Stimulated activated naive CD4-positive, alpha-beta T cell (primary cell): Measurements from ENCODE around the gene SLC22A31.
A peak's percentile ranks its signal among the peaks of the same experiment; 100 is the strongest.

Experiments used
- DNase-seq, 6 experiments: peaks; one replicate each; lab custom pipeline; 2025; lab: John Stamatoyannopoulos, UW

Gene SLC22A31

DNA sequence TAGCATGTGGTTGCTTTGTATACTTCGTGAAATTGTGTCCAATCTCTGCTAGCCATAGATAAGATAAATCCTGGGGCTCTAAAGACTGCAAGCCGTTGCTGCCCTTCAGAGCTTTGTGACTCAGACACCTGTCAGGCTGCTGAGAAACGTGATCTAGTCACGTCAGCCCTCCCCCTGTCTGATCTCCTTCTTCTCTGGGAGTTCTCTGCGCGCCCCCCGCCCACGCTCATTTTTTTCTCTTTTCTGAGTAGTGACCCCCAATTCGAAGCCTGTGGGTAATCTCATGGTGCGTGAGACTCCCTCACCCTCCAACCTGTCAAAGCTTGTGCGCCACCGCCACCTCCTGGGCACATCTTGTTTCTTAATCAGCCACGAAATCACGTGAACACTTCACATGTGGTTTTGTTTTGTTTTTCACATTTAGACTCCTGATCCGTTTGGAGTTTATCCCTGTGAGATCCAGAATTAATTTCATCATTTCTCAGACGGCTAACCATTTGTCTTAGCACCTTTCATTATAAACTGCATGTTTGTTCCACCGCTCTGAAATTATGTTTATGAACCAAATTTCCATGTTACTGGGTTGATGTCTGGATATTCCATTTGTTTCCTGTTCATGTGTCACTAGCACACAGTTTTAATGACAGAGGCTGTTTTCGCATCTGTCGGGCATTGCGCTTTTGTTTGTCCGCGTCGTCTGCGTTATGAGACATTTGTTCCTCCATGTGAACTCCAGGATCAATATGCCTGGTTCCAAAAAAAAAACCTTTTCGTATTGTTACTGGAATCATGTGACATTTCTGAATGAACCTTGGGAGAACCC lies 16.2 kb upstream of the SLC22A31 start:
- peak; percentile 69 to 84 (median 77) for DNase-seq

DNA sequence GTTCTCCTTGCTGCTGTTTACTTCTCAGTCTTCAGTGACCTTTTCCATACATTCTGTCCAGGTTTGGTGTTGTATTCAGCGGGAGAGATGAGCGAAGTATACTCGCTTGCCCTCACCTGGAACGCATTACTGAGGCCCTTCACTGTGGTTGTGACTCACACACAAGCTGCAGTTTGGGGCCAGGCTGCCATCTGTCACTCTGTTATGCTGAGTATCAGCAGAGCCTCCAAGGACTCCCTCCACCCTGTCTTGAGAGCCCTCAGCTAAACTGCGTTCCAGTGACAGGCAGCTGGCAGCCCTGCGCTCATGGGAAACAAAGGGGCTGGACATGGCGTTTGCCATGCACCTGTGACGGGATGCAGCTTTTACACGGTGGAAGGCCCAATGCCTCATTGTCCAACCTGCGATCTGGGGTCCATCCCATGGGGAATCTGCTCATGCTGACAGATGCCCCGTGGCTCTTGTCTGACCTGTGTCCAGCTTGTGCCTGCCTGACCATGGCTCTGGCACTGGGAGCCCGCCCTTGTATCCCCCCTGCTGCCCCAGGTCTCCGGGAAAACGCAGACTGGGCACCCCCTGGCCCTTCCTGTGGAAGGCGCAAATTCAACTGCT lies 10.7 kb upstream of the SLC22A31 start:
- DNase-seq: no peak

DNA sequence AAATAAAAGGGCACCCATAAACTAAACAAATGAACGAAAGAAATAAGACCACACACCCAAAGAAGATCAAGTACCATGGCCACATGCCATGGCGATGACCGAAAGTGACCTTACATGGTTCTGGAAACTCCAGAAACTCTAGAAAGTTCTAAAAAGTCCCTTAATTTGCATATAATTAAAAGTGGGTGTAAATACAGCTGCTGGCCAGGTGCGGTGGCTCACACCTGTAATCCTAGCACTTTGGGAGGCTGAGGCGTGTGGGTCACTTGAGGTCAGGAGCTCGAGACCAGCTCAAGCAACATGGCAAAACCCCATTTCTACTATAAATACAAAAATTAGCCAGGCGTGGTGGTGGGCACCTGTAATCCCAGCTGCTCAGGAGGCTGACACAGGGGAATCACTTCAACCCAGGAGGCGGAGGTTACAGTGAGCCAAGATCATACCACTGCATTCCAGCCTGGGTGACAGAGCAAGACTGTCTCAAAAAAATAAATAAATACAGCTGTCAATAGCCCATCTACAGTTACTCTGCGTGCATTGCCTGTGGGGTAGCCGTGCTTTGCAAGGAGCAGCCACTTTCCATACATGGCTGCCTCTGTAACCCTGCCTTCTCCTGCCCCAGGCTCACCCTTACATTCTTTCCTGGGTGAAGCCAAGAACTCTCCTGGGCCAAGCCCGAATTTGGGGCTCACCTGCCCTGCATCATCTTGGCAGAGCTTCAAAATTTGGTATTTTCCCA lies 10.0 kb upstream of the SLC22A31 start:
- no peak for DNase-seq

DNA sequence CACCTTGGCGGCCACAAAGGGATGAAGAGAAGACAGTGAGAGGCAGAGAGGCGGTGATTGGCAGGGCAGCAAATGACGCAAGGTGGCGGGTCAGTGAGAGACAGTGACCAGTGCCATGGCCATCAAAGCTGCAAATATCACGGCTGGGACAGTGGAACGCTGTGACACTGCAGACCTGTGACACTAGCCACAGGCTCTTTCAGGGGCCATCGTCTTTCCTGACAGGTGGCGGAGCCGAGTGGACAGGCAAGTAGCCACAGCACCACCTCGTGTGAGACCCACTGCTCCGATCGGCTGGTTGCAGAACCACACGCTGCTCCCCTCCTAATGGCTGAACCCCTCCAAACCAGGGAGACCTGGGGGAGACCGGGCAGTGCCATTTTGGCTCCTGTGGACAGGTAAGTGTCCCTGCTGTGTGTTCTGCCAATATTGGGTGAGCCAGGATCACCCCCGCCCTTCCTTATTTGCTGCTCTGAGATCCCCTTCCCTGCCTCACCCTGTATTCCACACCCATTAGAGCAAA lies 9.2 kb upstream of the SLC22A31 start:
- DNase-seq: no peak

DNA sequence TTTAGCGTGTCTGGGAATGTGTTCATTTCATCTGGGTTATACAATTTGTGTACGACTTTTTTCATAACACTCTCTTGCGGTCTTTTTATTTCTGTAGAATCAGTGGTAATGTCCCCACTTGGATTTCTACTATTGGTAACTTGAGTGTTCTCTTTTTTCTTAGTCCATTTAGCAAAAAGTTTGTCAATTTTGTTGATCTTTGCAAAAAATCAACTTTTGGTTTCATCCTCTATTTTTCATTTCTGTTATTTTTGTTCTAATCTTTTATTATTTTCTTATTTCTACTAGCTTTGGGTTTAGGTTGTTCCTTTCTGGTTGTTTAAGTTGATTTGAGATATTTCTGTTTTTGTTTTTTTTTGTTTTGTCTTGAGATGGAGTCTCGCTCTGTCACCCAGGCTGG lies 7.7 kb upstream of the SLC22A31 start:
- no peak for DNase-seq

DNA sequence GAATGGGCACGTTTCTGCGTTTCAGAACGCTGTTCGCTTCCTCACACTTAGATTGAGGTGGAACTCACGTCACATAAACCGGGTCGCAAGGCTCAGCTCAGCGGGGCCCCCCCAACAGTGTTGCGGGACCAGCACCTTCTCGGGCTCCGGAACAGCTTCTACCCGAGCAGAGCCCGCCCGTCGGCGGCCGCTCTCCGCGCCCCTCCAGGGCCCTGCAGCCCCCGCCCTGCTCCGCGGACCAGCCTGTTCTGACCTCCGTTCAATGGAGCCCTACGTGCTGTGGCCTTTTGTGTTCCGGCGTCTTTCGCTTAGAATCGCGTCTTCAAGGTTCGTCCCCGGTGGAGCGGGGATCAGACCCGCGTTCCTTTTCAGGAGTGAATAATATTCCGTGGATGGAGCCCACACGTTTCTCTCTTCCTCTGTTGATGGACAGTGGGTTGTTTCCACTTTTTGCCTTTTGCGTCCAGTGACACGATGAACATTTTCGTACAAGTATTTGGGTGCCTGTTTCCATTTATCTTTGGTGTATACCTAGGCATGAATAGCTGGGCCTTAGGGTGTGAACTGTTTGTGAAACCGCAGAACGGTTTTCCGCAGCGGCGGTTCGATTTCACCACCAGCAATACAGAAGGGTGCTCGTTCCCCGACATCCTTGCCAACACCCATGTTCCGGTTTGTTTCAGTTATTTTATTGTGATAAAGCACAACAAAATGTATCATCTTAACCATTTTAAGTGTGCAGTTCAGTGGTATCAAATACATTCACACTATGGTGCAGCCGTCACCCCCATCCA lies 2.3 kb upstream of the SLC22A31 start:
- peak in 1 of 6 experiments; percentile 52 for DNase-seq

GRCh38 chr16:89201439-89202377 lies 1.4 kb upstream of the SLC22A31 start:
- DNase-seq: peak; percentile 73 to 87 (median 80)

DNA sequence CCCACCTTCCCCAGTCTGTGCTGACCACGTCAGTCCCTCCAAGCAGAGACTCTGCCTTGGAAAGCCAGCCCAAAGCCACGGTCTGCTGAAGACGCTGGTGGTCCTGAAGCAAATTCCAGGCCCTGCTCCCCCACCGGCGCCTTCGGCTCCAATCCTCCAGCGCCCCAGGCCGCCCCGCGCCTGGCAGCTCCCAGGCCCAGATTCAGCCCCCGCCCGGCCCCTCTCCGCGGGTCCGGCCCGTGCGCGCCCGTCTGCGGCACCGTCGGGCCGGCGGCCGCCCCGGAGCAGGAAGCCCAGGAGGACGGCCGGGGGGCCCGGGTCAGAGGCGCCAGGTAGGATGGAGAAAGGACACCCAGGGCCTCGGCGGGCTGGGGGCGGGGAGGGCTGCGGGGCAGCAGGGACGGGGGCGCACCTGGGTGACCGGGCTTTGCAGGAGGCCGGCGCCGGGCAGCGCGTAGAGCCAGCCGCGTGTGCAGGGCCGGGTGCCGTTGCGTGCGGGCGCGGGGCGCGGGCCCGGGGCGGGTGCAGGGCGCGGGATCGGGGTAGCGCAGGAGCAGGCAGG lies 594 bp upstream of the SLC22A31 start:
- no peak for DNase-seq

- no peak for DNase-seq
Measured at GRCh38 chr16:89199241-89200123, 855 bp downstream of the SLC22A31 start.

DNA sequence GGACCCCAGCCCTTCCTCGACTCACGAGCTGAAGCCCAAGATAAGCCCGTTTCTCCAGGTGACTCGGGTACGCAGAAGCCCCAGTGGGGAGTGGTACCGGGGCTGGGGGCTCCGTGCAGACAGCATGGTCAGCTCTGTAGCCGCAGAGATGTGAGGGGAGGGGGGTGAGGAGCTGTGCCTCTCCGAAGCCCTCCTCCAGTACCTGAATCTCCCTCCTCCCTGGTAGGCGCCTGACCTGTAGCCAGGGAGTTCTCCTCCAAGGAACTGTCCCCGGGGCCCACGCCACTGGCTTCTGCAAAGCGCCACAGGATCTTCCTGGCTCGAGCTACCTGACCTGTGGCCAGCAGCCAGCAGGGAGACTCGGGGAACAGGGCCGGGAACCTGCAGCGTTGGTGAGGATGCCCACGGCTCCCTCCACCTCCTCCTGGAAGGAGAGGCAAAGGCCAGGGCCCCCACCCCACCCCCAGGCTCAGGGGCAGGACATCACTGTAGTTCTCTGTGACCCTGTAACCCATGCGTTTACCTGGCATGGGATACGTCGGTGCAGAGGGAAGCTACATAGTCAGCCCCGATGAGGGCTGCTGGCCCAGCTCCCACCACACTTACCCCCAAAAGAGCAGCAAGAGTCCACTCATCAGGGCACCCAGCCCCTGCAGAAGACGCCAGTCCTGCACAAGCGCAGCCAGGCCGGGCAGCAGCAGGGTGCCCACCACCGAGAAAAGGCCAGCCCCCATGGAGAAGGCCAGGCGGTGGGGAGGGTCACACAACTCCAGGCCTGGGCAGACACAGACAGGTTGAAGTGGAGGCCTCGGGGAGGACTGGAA lies 1.7 kb downstream of the SLC22A31 start:
- DNase-seq: no peak

DNA sequence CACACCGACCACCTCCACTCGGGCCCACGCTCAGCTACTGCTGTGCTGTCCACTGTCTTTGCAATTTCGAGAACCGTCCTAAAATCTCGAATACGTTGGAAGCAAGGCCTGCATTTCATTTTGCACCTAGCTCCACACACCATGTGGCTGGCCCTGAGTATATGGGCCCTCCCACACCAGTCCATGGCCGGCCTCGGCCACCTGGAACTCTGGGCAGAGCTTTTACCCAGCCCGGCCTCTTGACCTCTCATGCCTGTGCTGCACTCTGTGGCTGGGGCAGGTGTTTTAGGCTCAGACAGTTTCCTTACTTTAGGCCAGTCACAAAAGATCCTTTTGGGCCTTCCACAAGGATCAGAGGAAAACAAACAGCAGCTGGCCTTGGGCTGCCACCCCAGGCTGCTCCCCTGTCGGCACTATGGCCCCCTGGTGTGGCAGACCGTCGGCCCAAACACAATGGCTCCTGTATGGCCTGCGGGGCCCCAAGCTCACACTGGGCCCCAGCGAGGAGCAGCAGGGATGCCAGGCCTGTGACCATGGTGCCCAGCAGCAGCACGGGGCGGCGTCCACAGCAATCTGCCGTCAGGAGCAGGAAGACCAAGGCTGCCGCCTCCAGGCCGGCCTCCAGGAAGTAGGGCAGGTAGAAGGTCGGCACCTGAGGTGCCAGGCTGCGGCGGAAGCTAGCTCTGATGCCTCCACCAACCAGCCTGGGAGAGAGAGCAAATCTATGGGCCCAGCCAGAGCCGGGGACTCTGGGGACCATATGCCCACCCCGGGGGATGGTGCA lies 2.5 kb downstream of the SLC22A31 start:
- DNase-seq: no peak

GRCh38 chr16:89197033-89197632 lies 3.2 kb downstream of the SLC22A31 start:
- no peak for DNase-seq

DNA sequence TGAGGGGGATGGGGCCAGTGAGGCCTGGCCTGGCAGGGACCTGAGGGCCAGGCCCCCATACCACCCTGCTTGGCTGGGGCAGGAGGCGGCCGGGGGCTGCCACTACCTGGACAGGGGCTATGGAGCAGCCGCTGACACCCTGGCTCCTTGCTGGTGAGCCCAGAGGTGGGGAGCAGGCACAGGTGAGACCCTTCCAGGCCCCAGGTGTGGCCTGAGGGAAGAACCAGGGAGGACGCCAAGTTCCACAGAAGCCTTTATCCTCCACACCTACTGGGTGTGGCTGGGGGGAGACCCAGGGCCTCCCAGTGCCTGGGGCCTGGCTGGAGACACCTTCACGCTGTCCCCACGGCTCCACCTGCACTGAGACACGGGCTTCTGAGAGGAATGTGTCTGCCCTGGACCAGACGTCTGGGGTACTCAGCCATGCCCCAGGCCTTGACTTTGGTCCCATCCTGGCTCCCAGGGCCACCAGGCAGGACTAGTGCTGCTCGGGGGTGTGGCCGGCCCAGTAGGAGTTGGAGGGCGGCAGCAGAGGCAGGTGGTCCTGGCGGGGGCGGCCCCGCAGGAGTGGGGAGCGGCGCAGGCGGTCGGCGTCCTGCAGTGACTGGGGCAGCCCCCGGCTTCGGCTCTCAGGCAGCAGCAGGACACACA lies 4.7 kb downstream of the SLC22A31 start:
- DNase-seq: no peak

- DNase-seq: no peak
Measured at GRCh38 chr16:89194340-89195311, 5.7 kb downstream of the SLC22A31 start.

- DNase-seq: no peak
Measured at GRCh38 chr16:89193576-89194293, 6.6 kb downstream of the SLC22A31 start.
